Stimulated activated CD4-positive, alpha-beta T cell treated with anti-CD3 and anti-CD28 coated beads, Interleukin-4, amount 100 ng/mL, for 4 hours (primary cell): ENCODE measurements around the gene PHC2.
A peak's percentile ranks its signal among the peaks of the same experiment; 100 is the strongest.
"Not testable (repeated sequence)": the region's sequence is repeated elsewhere in the genome, so short reads cannot be mapped to it uniquely, and the experiment has no call there.

ENCODE experiments used
- DNase-seq, 2 experiments: peaks; one replicate each; pipeline ENCODE4 v3.0.0-alpha.2; 2020

Gene PHC2

DNA sequence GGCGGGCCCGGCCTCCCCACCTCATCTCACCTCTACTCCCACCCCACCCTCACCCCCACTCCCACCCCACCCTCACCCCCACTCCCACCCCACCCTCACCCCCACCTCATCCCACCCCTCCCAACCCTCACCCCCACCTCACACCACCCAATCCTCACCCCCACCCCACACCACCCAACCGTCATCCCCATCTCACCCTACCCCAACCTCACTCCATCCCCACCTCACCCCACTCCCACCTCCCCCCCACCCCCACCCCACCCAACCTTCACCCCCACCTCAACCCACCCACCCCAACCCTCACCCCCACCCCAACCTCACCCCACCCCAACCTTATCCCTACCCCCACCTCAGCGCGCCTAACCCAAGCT, 123.4 kb downstream of the PHC2 start:
- no peak for DNase-seq

DNA sequence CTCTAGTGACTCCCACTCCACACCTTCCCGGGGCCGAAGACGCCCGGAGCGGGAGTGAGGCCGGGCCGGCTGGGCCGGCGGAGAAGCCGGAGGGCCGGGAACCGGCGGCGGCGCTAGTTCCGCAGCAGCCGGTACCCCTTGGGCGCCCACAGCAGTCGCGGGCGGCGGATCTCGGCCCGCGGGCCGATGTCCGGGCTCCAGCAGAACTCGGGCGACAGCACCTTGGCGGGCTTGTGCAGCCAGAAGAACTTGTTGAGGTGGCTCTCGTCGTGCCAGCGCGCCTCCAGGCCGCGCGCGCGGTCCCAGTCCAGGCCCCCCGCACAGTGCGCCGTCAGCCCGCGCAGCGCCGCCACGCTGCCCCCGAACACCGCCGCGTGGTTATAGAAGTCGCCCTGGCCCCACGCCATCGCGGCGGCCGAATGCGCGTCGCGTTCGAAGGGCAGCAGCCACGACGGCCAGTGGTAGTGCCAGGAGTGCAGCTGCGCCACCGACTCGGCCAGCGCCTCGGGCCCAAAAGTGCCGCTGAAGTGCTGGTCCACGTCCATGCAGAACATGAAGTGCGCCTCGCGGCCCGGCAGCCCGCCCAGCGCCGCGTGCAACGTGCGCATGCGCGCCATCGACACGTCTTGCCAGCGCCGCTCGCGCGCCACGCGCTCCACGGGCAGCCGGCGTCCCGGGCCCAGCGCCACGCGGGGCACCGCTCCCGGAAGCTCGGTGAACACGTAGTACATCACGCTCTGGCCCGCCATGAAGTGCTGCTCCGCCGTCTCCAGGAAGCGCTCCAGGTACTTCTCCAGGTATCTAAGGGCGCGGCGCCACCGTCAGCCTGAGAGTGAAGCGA, 124.0 kb downstream of the PHC2 start:
- peak in 1 of 2 experiments; percentile 5 for DNase-seq

DNA sequence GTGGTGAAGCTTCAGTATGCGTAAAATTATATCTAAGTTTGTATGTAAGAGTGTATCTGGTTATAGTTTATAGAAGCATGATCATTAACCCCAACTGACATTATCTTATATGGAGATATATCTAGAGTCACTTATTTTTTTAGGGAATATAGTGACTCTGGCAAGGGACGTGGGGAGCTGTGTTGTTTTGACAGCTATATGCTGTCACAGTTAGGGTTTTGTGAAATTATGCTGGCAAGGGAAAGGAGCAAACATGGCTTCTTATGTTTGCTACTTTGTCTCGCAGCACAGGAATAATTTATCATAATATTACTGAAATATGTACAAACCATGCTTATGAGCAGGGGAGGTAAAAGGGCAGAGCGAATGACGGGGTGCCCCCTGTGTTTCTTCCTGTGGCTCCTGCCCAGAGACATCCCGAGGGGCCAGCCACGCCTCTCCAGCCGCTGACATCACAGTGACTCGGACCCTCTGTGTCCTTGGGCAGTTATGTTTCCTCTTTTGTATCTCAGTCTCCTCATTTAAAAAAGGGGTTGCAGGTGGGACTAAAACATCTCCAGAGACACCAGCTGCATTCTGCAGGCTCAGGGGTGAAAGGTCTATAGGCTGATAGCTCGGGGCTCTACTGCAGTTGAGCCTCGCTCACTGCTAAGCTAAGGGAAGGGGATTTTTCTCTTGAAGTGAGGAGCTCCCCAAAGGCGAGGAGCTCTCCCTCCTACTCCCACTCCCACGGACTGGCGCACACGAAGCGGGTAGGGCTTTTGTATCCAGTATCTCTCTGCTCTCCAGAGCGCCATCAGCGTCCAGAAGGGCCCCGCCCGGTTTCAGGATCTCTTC, 124.9 kb downstream of the PHC2 start:
- DNase-seq: no peak

DNA sequence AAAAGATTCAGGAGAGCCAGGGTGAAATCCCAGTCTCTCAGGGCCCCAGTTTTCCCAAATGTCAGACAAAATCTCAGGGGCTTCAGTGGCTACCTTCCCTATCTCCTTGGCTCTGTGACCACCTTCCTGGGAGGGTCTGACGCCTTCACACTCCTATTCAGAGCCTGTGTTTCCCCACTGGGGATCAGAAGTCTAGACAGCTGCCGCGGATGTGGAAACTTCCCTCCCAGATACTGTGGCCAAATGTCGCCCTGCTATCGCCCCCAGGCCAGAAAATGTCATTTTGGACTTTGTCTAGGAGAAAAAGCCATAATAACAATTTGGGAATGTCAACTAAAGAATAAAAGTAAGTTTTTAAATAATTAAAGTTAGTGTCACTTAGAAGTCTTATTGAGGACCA, 125.9 kb downstream of the PHC2 start:
- no peak for DNase-seq

DNA sequence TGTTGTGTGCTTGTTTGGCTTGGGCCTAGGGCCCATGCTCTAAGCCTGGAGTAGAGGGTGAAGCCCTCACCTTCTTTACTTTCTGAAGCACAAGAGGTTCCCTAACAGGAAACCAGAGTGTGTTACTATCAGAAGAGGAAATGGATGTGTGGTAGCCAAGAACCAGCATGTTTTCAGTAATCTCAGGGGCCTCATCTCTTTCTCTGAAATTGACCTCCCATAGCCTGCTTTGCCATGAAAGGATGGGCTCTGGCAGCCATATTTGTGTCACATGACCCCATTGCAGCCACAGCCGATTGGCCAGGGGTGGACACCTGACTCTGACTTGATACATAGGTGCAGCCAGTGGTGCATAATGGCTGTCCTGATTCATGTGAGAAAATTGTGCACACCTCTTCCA, 128.6 kb downstream of the PHC2 start:
- no peak for DNase-seq

DNA sequence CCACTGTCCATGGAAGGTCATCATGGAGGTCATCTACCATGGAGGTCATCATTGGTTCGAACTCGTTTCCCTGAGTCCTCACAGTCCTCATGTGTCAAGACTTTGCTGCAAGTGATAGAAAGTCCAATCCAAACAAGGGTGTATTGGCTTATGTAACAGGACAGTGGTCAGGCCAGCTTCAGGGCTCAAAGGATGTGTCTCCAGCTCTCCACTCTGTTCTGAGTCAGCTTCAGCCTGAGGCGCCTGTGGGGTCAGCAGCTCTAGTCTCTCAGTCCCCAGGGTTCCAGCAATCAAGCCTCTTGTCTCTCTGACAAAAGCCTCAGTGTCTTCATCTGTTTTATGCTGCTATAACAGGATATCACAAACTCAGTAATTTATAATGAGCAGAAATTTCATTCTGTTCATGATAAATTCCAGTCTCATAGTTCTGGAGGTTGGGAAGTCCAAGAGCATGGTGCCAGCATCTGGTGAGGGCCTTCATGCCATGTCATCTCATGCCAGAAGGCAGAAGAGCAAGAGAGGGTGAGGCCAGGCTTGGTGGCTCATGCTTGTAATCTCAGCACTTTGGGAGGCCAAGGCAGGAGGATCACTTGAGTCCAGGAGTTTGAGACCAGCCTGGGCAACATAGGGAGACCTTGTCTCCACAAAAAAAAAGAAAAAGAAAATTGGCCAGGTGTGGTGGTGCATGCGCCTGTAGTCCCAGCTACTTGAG, 129.5 kb downstream of the PHC2 start:
- DNase-seq: no peak

DNA sequence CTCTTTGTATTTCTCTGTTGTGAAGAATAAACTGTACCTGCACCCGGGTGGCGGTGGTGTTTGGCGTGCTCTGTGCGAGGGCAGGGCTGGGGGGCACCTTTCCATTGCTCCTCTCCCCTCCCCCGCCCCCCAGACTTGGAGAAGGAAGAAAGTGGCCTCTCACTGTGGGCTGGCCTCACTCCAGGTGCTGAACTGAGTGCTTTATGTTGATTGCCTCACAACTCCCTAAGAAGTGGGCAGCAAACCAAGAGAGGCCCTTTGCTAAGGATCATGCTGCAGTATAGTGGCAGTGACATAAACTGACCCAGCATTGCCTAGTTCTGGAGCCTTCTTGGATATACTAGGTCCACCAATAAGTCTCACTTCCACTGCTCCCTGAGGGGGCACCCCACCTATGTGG, 130.2 kb downstream of the PHC2 start:
- DNase-seq: no peak

DNA sequence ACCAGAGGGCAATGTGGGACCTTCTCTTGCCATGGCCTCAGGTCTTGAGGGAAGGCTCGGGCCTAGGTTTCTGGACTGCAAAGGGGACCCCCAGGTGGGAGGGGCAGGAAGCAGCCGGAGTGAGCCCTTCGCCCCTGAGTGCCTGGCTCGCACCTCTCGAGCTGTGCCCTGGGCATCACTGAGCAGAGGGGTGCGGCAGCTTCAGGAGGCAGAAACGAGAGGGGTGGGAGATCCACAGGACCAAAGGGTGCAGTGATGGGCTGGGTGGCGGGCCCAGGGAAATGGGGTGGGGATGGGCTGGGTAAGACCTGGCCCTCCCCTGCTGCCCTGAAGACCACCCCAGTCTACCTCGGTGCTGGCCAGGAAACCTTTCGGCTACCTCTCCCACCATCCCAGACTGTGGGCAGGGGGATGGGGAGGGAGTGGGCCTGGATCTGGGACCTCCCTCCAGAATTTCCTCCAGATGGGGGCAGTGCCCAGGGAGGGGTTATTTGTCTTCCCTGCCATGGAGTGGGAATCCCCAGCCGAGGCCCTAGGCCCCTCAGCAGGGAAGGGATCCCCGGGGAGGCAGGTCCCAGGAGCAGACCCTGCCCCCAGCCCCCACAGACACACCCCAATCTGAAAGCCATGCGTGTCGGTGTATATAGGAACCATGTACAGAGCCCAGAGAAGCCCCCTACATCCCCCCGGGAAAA, 131.3 kb downstream of the PHC2 start:
- DNase-seq: no peak

DNA sequence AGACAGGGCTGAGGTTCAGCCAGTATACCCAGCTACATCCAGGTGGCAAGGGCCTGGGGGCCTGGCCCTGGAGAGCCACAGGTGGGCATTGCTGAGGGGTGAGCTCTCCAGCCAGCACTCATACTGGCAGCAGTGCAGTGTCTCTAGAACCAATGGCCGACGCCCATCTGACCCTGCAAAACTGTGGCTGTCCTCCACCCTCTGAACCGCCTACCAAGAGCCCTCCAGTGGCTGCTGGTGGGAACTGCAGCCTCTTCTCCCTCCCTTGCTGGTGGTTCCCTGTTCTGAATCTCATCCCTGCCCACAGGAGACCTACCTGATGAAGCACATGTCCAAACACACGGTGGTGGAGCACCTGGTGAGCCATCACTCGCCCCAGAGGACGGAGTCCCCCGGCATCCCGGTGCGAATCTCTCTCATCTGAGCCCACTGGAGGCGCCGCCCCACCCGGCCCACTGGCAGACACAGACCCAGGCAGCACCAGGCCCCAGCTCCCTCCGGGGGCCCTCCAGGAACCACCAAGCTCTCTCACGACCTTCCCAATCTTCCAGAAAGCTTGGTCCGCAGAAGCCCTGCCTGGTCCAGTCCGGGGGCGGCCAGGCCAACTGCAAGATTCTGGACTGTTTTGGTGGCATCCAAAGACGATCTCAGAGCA, 132.1 kb downstream of the PHC2 start:
- peak; percentile 34 to 48 for DNase-seq

DNA sequence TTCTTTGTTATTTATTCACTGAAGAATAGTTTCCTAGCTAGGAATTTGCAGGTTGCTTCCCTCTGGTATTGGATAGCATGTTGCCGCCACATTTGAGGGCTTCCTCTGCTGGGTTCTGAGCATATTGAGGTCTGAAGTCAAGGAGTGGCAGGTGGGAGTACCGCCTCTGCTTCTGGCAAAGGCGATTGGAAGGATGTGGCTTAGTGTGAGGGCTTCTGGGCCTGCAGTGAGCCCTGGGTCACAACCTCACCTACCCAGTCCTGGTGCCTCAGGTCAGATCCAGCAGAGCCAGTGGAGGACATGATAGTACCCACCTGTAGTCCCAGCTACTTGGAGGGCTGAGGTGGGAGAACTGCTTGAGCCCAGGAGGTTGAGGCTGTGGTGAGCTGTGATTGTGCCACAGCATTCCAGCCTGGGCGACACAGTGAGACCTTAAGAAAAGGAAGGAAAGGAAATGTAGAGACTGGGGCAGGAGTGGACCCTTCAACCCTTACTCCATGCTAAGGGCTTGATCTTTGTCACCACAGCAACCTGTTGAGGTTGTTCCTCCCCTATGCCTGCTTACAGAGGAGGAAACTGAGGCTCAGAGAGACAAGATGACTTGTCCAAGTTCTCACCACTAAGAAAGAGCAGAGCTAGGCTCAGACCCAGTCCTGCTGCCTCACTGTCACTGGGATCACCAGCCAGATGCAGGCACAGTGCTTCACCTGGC, 132.8 kb downstream of the PHC2 start:
- DNase-seq: no peak

DNA sequence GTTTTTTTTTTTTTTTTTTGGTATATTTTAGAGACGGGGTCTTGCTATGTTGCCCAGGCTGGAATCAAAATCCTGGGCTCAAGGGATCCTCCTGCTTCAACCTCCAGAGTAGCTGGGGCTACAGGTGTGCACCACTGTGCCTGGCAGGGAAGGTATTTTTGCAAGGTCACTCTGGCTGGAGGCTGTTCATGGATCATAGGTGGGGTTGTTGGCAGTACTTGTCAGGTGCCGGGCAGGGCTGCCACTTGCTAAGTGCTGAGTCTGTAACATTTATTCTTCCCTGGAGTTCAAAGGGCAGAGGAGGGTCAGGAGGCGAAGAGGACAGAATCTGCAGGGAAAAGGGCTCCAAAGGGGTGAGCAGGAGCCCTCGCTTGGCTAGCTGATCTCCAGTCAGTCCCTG, 134.1 kb downstream of the PHC2 start:
- DNase-seq: no peak

DNA sequence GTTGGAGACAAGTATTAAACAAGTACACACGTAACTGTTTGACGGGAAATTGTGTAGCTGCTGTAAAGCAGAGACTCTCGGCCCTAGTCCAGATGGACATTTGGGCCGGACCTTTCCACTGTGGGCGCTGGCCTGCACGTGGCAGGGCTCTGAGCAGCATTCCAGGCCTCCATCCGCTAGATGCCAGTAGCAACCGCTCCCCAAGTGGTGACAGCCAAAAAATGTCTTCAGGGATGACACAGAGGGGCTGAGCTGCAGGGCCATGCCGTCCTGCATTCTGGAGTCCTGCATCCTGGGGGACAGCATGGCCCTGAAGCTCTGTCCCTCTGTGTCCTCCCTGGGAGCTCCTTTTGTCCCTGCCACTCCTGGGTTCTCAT, 134.8 kb downstream of the PHC2 start:
- DNase-seq: no peak

DNA sequence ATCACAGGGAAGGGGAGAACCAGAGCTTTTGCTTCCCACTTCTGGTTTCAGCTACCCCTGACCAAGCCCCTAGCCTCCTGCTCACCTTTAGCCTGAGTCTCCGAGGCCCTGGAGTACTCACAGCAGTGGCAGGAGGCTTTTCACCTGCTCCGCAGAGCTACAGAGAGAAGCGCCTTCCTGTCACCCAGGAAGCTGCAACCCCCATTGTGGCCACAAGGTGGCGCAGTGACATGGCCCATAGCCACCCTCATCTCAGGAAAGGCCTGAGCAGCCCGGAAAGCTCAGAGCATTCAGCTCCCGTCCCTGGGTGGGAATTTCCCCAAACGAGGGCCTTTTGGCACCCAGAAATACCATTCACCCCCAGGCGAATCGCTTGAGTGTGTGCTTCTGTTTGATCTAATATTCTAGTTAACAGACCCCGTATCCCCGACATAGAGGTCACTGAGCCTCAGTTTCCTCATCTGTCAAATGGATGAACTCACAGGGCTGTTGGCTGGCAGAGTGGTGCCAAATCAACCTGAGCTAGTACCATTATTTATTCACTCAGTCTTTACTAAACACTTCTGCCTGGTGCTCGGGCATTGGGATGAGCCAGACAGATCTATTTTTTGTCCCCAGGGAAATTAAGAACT, 135.3 kb downstream of the PHC2 start:
- peak; percentile 75 to 85 for DNase-seq

DNA sequence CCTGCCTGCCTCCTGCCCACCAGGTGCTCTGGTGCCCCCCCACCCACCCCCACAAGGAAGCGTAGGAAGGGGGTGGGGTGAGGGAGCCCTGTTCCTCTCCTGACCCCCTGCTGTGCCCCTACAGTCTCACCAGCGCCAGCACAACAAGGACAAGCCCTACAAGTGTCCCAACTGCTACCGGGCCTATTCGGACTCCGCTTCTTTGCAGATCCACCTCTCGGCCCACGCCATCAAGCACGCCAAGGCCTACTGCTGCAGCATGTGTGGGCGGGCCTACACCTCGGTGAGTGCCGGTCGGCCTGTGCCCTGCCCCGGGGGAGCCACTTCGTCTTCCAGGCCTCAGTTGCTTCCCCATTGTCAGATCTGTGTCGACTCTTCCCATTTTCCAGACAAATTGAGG, 135.9 kb downstream of the PHC2 start:
- no peak for DNase-seq

DNA sequence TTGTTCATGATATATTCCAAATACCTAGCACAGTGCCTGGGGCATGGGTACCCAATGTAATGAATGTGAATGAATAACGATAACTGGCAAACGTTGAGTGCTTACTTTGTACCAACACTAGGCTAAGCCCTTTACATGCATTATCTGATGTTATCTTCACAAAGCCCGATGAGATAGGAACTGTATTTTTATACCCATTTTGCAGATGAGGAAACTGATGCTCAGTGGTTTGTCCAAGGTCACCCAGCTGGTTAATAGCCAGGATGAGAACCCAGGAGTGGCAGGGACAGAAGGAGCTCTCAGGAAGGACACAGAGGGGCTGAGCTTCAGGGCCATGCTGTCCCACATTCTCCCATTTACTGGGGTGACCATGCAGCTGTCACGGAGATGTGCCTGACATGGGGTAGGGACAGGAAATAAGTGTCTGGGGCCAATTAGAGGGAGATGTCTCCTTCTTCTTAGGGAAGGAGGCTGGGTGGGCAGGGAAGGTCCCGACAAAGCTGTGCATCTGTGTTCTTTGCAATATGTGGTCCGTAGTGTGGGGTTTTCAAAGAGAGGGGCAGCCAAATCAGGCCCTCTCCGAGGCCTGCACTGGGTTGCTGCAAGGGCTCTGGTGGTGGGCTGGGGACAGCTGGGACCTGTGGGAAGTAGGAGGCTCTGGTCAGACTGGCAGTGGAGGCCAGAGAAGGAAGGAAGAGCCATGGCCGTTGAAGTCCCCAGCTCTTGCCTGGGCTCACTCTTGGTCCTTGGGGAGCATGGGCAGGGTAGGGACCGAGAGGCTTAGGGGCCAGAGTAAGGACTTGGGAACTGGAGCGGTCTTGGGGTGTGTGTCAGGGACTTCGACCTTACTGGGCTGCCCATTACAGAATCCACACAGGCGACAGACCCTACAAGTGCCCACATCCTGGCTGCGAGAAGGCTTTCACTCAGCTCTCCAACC, 136.6 kb downstream of the PHC2 start:
- DNase-seq: no peak

DNA sequence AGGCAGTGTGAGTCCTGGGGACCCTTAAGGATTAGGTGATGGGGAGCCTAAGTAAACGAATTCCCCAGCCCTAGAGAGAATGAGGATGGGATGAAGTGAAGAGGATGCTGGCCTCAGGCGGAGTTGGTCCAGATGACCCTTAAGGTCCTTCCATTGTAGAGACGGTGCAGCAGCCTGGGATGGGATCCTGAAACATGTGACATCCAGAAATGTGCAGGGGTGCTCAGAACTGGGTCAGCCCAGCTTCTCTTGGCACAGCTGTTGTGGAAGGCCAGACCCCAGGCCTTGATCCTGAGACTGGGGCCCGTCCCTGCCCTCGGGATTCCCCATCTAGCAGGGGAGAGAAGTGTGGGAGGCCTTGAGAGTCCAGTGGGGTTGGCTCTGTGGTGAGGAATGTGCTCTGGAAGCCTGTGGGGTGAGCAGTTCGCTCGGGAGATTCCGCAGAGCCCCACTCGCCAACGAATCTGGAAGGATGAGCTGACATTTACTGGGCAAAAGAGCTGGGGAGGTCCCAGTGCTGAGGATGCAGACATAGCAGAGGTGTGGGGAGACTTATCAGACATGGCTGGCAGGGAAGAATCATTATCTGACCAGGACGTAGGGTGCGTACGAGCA, 138.1 kb downstream of the PHC2 start:
- DNase-seq: no peak

DNA sequence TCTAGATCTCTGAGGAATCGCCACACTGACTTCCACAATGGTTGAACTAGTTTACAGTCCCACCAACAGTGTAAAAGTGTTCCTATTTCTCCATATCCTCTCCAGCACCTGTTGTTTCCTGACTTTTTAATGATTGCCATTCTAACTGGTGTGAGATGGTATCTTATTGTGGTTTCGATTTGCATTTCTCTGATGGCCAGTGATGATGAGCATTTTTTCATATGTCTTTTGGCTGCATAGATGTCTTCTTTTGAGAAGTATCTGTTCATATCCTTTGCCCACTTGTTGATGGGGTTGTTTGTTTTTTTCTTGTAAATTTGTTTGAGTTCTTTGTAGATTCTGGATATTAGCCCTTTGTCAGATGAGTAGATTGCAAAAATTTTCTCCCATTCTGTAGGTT, 140.3 kb downstream of the PHC2 start:
- not testable (repeated sequence) for DNase-seq

DNA sequence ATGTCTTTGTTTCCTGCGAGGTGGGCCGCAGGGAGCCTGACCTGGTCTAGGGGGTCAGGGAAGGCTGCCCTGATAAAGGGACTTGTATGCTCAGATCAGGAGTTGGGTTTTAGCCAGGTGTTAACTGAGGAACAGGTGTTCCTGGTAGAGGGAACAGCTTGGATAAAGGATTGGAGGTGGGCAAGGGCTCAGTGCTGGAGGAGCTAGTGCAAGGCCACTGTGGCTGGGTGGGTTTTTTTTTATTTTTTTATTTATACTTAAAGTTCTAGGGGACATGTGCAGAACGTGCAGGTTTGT, 141.1 kb downstream of the PHC2 start:
- DNase-seq: no peak

DNA sequence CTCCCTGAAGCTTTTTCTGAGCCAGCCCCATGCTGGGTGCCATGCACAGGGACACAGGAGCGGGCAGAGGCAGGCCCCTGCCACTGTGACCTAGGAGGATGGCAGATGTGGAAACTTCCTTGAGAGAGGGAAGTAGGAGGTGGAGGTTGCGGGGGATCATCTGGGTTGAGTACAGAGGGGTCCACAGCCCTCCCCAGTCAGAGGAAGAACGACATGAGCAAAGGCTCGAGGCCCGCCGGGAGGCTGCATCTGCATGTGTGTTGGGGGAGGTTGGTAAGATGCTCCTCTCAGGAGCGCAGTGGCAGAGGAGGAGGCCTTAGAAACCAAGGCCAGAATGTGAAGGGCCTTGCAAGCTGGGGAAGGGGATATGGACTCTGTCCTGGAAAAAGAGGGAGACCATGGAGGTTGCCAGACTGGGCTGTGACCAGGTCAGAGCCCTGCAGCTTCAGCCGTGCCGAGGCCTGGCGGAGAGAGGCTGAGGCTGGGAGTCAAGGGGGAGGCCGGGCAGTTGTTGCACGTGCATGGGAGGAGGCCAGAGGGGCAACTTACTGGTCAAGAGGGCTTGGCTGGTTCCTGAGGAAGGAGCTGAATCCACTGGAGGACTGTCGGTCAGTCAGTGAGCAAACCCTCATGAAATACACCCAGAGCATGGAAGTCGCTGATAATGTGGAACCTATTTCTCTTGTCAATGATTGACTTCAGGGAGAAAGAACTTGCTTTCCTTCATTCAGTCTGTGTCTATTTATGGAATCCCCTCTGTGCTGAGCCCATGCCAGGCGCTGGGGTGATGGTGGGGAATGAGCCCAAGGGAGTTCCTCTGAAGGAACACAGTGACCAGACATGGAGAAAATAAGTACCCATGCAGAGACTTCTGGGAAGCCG, 141.7 kb downstream of the PHC2 start:
- DNase-seq: no peak
